Measurements from ENCODE around the gene FMNL2.

FMNL2 gene

GRCh38 chr2:152447897-152448296, 112.9 kb downstream of the FMNL2 start:
- no peak for DNase-seq (ENCODE audit: low read depth)

GRCh38 chr2:152448606-152449005, 113.6 kb downstream of the FMNL2 start:
- DNase-seq (ENCODE audit: low read depth): no peak

- no peak for DNase-seq (ENCODE audit: low read depth)
These were observed 114.6 kb downstream of the FMNL2 start for GRCh38 chr2:152449578-152449977.

- no peak for DNase-seq (ENCODE audit: low read depth)
These were observed 115.2 kb downstream of the FMNL2 start for GRCh38 chr2:152450176-152450575.

GRCh38 chr2:152452256-152452973, 117.4 kb downstream of the FMNL2 start:
- DNase-seq (ENCODE audit: low read depth): no peak

GRCh38 chr2:152453129-152453911, 118.3 kb downstream of the FMNL2 start:
- DNase-seq (ENCODE audit: low read depth): no peak

GRCh38 chr2:152454371-152454770, 119.4 kb downstream of the FMNL2 start:
- DNase-seq (ENCODE audit: low read depth): no peak

GRCh38 chr2:152454960-152455359, 120.0 kb downstream of the FMNL2 start:
- no peak for DNase-seq (ENCODE audit: low read depth)

GRCh38 chr2:152455738-152456137, 120.8 kb downstream of the FMNL2 start:
- no peak for DNase-seq (ENCODE audit: low read depth)

- DNase-seq (ENCODE audit: low read depth): no peak
These were observed 121.3 kb downstream of the FMNL2 start for GRCh38 chr2:152456262-152456661.

GRCh38 chr2:152458441-152458940, 123.5 kb downstream of the FMNL2 start:
- DNase-seq (ENCODE audit: low read depth): no peak

- DNase-seq (ENCODE audit: low read depth): no peak
These were observed 124.1 kb downstream of the FMNL2 start for GRCh38 chr2:152459091-152459490.

- no peak for DNase-seq (ENCODE audit: low read depth)
These were observed 125.6 kb downstream of the FMNL2 start for GRCh38 chr2:152460567-152460966.

- DNase-seq (ENCODE audit: low read depth): no peak
These were observed 127.1 kb downstream of the FMNL2 start for GRCh38 chr2:152462120-152462519.

GRCh38 chr2:152462779-152463178, 127.8 kb downstream of the FMNL2 start:
- no peak for DNase-seq (ENCODE audit: low read depth)

- no peak for DNase-seq (ENCODE audit: low read depth)
These were observed 130.0 kb downstream of the FMNL2 start for GRCh38 chr2:152464851-152465470.

- DNase-seq (ENCODE audit: low read depth): no peak
These were observed 130.6 kb downstream of the FMNL2 start for GRCh38 chr2:152465541-152465940.

- DNase-seq (ENCODE audit: low read depth): no peak
These were observed 131.1 kb downstream of the FMNL2 start for GRCh38 chr2:152466041-152466440.

GRCh38 chr2:152466980-152467676, 132.2 kb downstream of the FMNL2 start:
- no peak for DNase-seq (ENCODE audit: low read depth)

- no peak for DNase-seq (ENCODE audit: low read depth)
These were observed 132.9 kb downstream of the FMNL2 start for GRCh38 chr2:152467677-152468410.

GRCh38 chr2:152468899-152469692, 134.1 kb downstream of the FMNL2 start:
- DNase-seq (ENCODE audit: low read depth): no peak

All from activated T-cell treated with anti-CD3 and anti-CD28 coated beads for 1 hour (primary cell).